ENCODE results near the gene FAM200C. TPM values are rescaled to one million over a fixed set of nuclear protein-coding genes. Genes with fewer than 3 reads are reported as not detected.

Gene FAM200C
- 1 to 10 TPM in 5 of 6 donors, under 1 TPM in 1; 0.79 to 3.7 (median 1.7) TPM for total RNA-seq
- 1 to 10 TPM; 2.5 to 3.3 TPM for polyA plus RNA-seq

- FAIRE-seq (peak; percentile 59), ATAC-seq (peak; percentile 97 to 100 (median 100)), DNase-seq (peak; percentile 90 to 97 (median 92))
- Histone ChIP-seq H3K27ac (peak within 1 kb of the TSS; percentile 60 to 90 (median 80)), H3K36me3 (peaks cover 0 to 33% (median 14%) of the 10 kb centered on the region in 3 donors), H3K4me1 (peaks cover 3 to 14% (median 8%) of the 10 kb centered on the region in 3 donors), H3K4me3 (peak within 1 kb of the TSS; percentile 43 to 82 (median 68)), H3K9me3 (no peaks in the 10 kb centered on the region), H3K27me3 (no peaks in the 10 kb centered on the region)
- intact Hi-C loops (cut with DNase I) = no loop called here
- no peak for TF ChIP-seq CTCF (IDR thresholded peaks at IDR 0.05)
- 0 to 1% methylated on average over 41 of the region's 41 CpGs for WGBS, 2 donors
Measured at GRCh38 chr5:160399402-160400353, at the start of gene FAM200C. FAM200C (minus strand) TSS chr5:160400054; CDS start chr5:160395490, 4,564 bp downstream.

GRCh38 chr5:160449458-160449857 lies 49.6 kb upstream of the FAM200C start:
- no peaks in the 10 kb centered on the region for H3K9me3 ChIP-seq
- no peak for DNase-seq
- ATAC-seq = no peak
- FAIRE-seq = no peak
- H3K27me3 ChIP-seq = no peaks in the 10 kb centered on the region
- 87% methylated on average over 3 of the region's 3 CpGs for WGBS, 2 donors
- H3K4me3 ChIP-seq = no peak overlapping the region
- no peaks in the 10 kb centered on the region for H3K4me1 ChIP-seq
- no peak overlapping the region for H3K27ac ChIP-seq
- intact Hi-C loops (cut with DNase I) = no loop called here
- H3K36me3 ChIP-seq = no peaks in the 10 kb centered on the region
- no peak for TF ChIP-seq CTCF (IDR thresholded peaks at IDR 0.05)

GRCh38 chr5:160448886-160449285 lies 49.0 kb upstream of the FAM200C start:
- Histone ChIP-seq H3K4me3 (no peak overlapping the region), H3K9me3 (no peaks in the 10 kb centered on the region), H3K27ac (no peak overlapping the region), H3K4me1 (no peaks in the 10 kb centered on the region), H3K27me3 (no peaks in the 10 kb centered on the region), H3K36me3 (no peaks in the 10 kb centered on the region)
- FAIRE-seq (no peak), ATAC-seq (no peak), DNase-seq (no peak)
- intact Hi-C loops (cut with DNase I) = no loop called here
- 71 to 76% methylated on average over 1 of the region's 1 CpG for WGBS, 2 donors
- no peak for TF ChIP-seq CTCF (IDR thresholded peaks at IDR 0.05)

DNA sequence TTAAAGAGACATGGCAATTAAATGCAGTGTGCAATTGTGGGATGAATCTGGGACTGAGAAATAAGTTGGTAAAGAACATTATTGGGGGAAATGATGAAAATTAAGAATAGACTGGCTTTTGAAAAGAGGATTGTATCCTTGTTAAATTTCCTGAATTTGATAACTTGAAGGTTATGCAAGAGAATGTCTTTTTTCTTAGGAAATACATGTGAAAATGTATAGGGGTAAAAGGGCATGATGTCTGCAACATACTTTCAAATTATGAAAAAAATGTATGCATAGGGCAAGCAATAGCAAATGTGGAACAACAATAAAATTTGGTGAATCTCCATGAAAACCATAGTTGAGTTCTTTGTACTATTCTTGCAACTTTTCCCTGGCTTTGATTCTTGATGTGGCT lies 45.9 kb upstream of the FAM200C start:
- intact Hi-C loops (cut with DNase I) = no loop called here
- TF ChIP-seq CTCF (IDR thresholded peaks at IDR 0.05) = no peak
- H3K36me3 ChIP-seq = no peaks in the 10 kb centered on the region
- DNase-seq = no peak
- H3K27ac ChIP-seq = no peak overlapping the region
- no peak for ATAC-seq
- no peak overlapping the region for H3K4me3 ChIP-seq
- H3K9me3 ChIP-seq = no peaks in the 10 kb centered on the region
- no peak for FAIRE-seq
- no peaks in the 10 kb centered on the region for H3K27me3 ChIP-seq
- H3K4me1 ChIP-seq = no peaks in the 10 kb centered on the region

GRCh38 chr5:160445132-160445531 lies 45.3 kb upstream of the FAM200C start:
- FAIRE-seq = no peak
- intact Hi-C loops (cut with DNase I) = no loop called here
- H3K27me3 ChIP-seq = no peaks in the 10 kb centered on the region
- WGBS, 2 donors = 68 to 83% methylated on average over 1 of the region's 1 CpG
- no peaks in the 10 kb centered on the region for H3K36me3 ChIP-seq
- no peak overlapping the region for H3K4me3 ChIP-seq
- TF ChIP-seq CTCF (IDR thresholded peaks at IDR 0.05) = no peak
- no peak overlapping the region for H3K27ac ChIP-seq
- no peak for ATAC-seq
- H3K9me3 ChIP-seq = no peaks in the 10 kb centered on the region
- DNase-seq = no peak
- H3K4me1 ChIP-seq = no peaks in the 10 kb centered on the region
